ENCODE results near the gene ZNF316. TPM values are rescaled to one million over a fixed set of nuclear protein-coding genes. Genes with fewer than 3 reads are reported as not detected.

The ZNF316 gene
- total and polyA plus RNA-seq, 2 experiments from 2014 or later = 16.9 to 26.7 TPM

- peaks cover 34% of the 10 kb centered on the region for H3K79me2 ChIP-seq
These were observed 5.2 kb downstream of the ZNF316 start for GRCh38 chr7:6642239-6642839.

GRCh38 chr7:6642861-6643640 lies 5.9 kb downstream of the ZNF316 start:
- WGBS (ENCODE audit: low lambda C conversion rate, missing lambda C conversion rate) = 96% methylated on average over 20 of the region's 22 CpGs
- peaks cover 28% of the 10 kb centered on the region for H3K79me2 ChIP-seq

More at GRCh38 chr7:6642239-6642839, 5.2 kb downstream of the ZNF316 start:
- 96% methylated on average over 23 of the region's 24 CpGs for WGBS (ENCODE audit: low lambda C conversion rate, missing lambda C conversion rate)
- H4K20me1 ChIP-seq (ENCODE audit: insufficient read depth, poor library complexity, severe bottlenecking) = peaks cover 6% of the 10 kb centered on the region
- TF ChIP-seq, protein P1, sequence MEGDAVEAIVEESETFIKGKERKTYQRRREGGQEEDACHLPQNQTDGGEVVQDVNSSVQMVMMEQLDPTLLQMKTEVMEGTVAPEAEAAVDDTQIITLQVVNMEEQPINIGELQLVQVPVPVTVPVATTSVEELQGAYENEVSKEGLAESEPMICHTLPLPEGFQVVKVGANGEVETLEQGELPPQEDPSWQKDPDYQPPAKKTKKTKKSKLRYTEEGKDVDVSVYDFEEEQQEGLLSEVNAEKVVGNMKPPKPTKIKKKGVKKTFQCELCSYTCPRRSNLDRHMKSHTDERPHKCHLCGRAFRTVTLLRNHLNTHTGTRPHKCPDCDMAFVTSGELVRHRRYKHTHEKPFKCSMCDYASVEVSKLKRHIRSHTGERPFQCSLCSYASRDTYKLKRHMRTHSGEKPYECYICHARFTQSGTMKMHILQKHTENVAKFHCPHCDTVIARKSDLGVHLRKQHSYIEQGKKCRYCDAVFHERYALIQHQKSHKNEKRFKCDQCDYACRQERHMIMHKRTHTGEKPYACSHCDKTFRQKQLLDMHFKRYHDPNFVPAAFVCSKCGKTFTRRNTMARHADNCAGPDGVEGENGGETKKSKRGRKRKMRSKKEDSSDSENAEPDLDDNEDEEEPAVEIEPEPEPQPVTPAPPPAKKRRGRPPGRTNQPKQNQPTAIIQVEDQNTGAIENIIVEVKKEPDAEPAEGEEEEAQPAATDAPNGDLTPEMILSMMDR (IDR thresholded peaks at IDR 0.05; ENCODE audit: poor library complexity) = no peak
- TF ChIP-seq EZH2 (IDR thresholded peaks at IDR 0.05; ENCODE audit: borderline replicate concordance) (no peak), EZH2phosphoT487 (IDR thresholded peaks at IDR 0.05; ENCODE audit: low read depth, severe bottlenecking, unreplicated experiment) (no peak)
- H3K9me3 ChIP-seq (ENCODE audit: low read depth) = no peaks in the 10 kb centered on the region
- no peak overlapping the region for H2AFZ ChIP-seq
- H3K4me2 ChIP-seq = no peak overlapping the region
- H3K4me3 ChIP-seq = no peak overlapping the region
- H3K27ac ChIP-seq = no peak overlapping the region
- no peaks in the 10 kb centered on the region for H3K9me2 ChIP-seq (replicated peaks; ENCODE audit: insufficient read depth)
- H3K36me3 ChIP-seq (replicated peaks; ENCODE audit: insufficient read depth, low read depth) = no peaks in the 10 kb centered on the region
- peaks cover 7% of the 10 kb centered on the region for H3K4me1 ChIP-seq (ENCODE audit: insufficient read depth)
- H3K27me3 ChIP-seq = no peaks in the 10 kb centered on the region
- no peak for DNase-seq (ENCODE audit: low spot score)

GRCh38 chr7:6643915-6644625 lies 7.0 kb downstream of the ZNF316 start:
- WGBS (ENCODE audit: low lambda C conversion rate, missing lambda C conversion rate) = 100% methylated on average over 17 of the region's 21 CpGs
- Histone ChIP-seq H3K27me3 (no peaks in the 10 kb centered on the region), H2AFZ (no peak overlapping the region), H3K9me3 (ENCODE audit: low read depth) (no peaks in the 10 kb centered on the region), H3K9me2 (replicated peaks; ENCODE audit: insufficient read depth) (no peaks in the 10 kb centered on the region), H3K4me3 (no peak overlapping the region), H3K4me1 (ENCODE audit: insufficient read depth) (no peaks in the 10 kb centered on the region), H3K36me3 (replicated peaks; ENCODE audit: insufficient read depth, low read depth) (no peaks in the 10 kb centered on the region), H4K20me1 (ENCODE audit: insufficient read depth, poor library complexity, severe bottlenecking) (peaks cover 3% of the 10 kb centered on the region), H3K27ac (no peak overlapping the region), H3K79me2 (peaks cover 18% of the 10 kb centered on the region), H3K4me2 (no peak overlapping the region)
- DNase-seq (ENCODE audit: low spot score) = no peak
- TF ChIP-seq EZH2 (IDR thresholded peaks at IDR 0.05; ENCODE audit: borderline replicate concordance) (no peak), EZH2phosphoT487 (IDR thresholded peaks at IDR 0.05; ENCODE audit: low read depth, severe bottlenecking, unreplicated experiment) (no peak)
- TF ChIP-seq, protein P1 (IDR thresholded peaks at IDR 0.05; ENCODE audit: poor library complexity) = no peak

More at GRCh38 chr7:6642861-6643640, 5.9 kb downstream of the ZNF316 start:
- DNase-seq (ENCODE audit: low spot score) = no peak
- H3K27ac ChIP-seq = no peak overlapping the region
- TF ChIP-seq EZH2 (IDR thresholded peaks at IDR 0.05; ENCODE audit: borderline replicate concordance) = no peak
- TF ChIP-seq, protein P1 (IDR thresholded peaks at IDR 0.05; ENCODE audit: poor library complexity) = no peak
- no peak for TF ChIP-seq EZH2phosphoT487 (IDR thresholded peaks at IDR 0.05; ENCODE audit: low read depth, severe bottlenecking, unreplicated experiment)
- peaks cover 5% of the 10 kb centered on the region for H3K4me1 ChIP-seq (ENCODE audit: insufficient read depth)
- no peak overlapping the region for H3K4me2 ChIP-seq
- no peak overlapping the region for H2AFZ ChIP-seq
- H3K9me3 ChIP-seq (ENCODE audit: low read depth) = no peaks in the 10 kb centered on the region
- H3K9me2 ChIP-seq (replicated peaks; ENCODE audit: insufficient read depth) = no peaks in the 10 kb centered on the region
- peaks cover 6% of the 10 kb centered on the region for H4K20me1 ChIP-seq (ENCODE audit: insufficient read depth, poor library complexity, severe bottlenecking)
- H3K4me3 ChIP-seq = no peak overlapping the region
- H3K36me3 ChIP-seq (replicated peaks; ENCODE audit: insufficient read depth, low read depth) = no peaks in the 10 kb centered on the region
- H3K27me3 ChIP-seq = no peaks in the 10 kb centered on the region
